Measurements from ENCODE around the gene GGN.

GGN gene

DNA sequence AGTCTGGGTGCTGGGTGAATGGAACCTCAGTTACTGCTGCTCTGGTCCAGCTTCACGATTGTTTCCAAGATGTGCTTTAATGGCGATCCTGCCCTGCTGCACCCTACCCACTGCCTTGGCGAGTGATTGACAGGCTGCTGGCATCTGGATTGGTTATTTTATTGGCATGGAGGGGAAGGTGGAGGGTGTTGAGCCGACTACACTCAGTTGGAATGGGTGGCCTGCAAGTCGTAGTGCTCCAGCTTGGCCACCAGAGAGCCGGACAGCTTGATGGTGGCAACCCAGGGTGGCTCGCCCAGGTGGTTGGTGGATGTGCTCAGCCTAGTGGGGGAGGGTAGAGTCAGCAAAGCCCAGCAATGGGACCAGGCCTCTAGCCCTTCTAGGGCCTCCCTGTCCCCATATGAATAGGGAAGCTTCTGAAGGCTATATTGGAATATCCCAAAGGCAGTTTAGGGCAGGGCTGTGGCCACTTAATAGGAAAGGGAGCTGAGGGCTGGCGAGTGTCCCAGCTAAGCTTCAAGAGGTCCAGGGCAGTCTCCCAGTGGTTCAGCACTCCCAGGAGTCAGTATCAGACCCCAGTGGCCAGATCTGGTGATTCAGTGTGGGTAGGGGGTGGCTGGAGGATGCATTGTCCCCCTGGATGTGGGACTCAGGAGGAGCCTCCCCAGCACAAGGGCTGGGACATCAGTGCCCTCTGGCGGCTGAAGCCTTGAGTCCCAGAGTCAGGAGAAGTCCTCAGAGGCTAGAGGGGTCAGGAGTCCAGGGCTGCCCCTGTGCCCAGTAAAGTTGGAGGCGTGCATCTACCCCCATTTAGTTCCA is 3.4 kb downstream of the GGN start:
- no peak overlapping the region for H3K27ac ChIP-seq (ENCODE audit: low read length)
- no peaks in the 10 kb centered on the region for H3K9me3 ChIP-seq (ENCODE audit: insufficient read depth, low read depth, low read length)
- peaks cover 45% of the 10 kb centered on the region for H3K36me3 ChIP-seq (ENCODE audit: insufficient read depth, low read depth, low read length)
- H3K4me3 ChIP-seq (ENCODE audit: low read length), result no peak overlapping the region
- H3K9ac ChIP-seq (ENCODE audit: low read depth, low read length), result no peak overlapping the region
- no peaks in the 10 kb centered on the region for H3K4me1 ChIP-seq (ENCODE audit: insufficient read depth, low read length)
- H3K27me3 ChIP-seq (ENCODE audit: insufficient read depth, low read length), result peaks cover 7% of the 10 kb centered on the region; the same call in 1 of the 2 replicates

DNA sequence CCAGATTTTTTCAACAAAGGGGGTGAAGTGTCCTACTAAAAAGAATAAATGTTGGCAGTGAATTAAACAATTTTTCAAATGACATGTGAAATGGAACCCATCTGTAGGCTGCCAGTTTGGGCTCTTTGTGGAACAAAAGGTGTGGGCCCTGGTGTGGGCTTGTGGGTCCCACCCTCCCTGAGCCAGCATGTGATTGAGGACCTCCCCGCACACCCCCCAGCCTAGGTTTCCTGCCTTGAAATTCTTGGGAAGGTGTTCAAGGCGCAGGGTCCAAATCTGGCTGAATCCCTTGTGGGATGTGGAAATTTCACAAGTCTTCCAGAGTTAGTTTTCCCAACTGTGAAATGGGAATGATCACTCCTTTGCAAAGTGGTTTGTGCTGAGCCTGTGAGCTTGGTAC is 4.1 kb downstream of the GGN start:
- Histone ChIP-seq H3K4me3 (ENCODE audit: low read length) (no peak overlapping the region), H3K4me1 (ENCODE audit: insufficient read depth, low read length) (no peaks in the 10 kb centered on the region), H3K9ac (ENCODE audit: low read depth, low read length) (no peak overlapping the region), H3K9me3 (ENCODE audit: insufficient read depth, low read depth, low read length) (no peaks in the 10 kb centered on the region), H3K36me3 (ENCODE audit: insufficient read depth, low read depth, low read length) (peaks cover 52% of the 10 kb centered on the region), H3K27me3 (ENCODE audit: insufficient read depth, low read length) (peaks cover 7% of the 10 kb centered on the region; the same call in 1 of the 2 replicates), H3K27ac (ENCODE audit: low read length) (no peak overlapping the region)

DNA sequence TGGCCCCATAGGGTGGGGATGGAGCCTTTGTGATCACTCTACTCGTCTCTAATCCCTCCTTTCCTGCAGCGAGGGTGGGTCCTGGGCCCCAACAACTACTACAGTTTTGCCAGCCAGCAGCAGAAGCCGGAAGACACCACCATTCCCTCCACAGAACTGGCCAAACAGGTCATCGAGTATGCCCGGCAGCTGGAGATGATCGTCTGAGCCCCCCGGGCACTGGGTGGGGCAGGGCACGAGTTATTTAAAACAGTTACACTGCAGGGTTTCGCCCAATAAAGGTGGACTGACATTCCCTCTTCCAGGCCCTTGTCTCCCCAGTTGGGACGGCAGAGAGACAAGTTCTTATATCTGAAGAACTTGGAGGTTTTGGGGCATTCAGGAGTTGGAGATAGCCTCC is 4.7 kb downstream of the GGN start:
- Histone ChIP-seq H3K4me3 (ENCODE audit: low read length) (no peak overlapping the region), H3K9ac (ENCODE audit: low read depth, low read length) (no peak overlapping the region), H3K36me3 (ENCODE audit: insufficient read depth, low read depth, low read length) (peaks cover 53% of the 10 kb centered on the region), H3K27ac (ENCODE audit: low read length) (no peak overlapping the region), H3K27me3 (ENCODE audit: insufficient read depth, low read length) (peaks cover 7% of the 10 kb centered on the region; the same call in 1 of the 2 replicates), H3K9me3 (ENCODE audit: insufficient read depth, low read depth, low read length) (no peaks in the 10 kb centered on the region), H3K4me1 (ENCODE audit: insufficient read depth, low read length) (no peaks in the 10 kb centered on the region)

DNA sequence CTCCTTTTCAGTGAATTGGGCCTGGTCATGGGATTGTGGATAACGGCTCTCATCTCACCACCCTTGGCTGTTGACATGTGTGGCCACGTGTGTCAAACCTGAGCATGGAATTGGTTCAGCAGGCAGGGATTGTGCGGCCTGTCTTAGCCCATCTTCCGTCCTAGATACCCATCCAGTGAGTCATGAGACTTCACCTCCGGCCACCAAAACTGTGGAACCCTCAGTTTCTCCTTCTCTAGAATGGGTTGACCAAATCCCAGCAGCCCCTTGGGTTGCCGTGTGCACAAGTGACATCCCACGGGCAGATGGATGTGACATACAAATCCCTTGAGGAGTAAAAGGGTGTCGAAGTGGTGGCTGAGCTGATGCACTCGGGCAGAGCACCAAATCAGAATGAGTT is 6.7 kb downstream of the GGN start:
- no peak overlapping the region for H3K4me3 ChIP-seq (ENCODE audit: low read length)
- no peak overlapping the region for H3K27ac ChIP-seq (ENCODE audit: low read length)
- peaks cover 63% of the 10 kb centered on the region for H3K36me3 ChIP-seq (ENCODE audit: insufficient read depth, low read depth, low read length)
- H3K9me3 ChIP-seq (ENCODE audit: insufficient read depth, low read depth, low read length), result no peaks in the 10 kb centered on the region
- H3K9ac ChIP-seq (ENCODE audit: low read depth, low read length), result no peak overlapping the region
- H3K27me3 ChIP-seq (ENCODE audit: insufficient read depth, low read length), result peaks cover 3% of the 10 kb centered on the region; the same call in 1 of the 2 replicates
- no peaks in the 10 kb centered on the region for H3K4me1 ChIP-seq (ENCODE audit: insufficient read depth, low read length)

DNA sequence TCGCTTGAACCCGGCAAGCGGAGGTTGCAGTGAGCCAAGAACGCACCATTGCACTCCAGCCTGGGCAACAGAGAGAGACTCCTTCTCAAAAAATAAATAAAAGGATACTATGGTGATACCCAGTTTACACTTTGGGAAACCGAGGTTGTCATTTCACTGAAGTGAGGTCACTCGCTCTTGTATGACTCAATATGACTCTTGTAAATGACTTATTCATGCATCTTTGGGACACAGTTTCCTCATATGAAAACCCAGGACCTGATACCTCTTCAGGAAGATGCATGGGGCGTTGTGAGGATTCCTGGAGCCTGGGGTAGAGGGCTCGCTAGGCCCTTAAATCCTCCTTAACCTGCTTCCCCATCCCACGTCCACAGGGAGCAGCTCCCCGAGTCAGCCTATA is 9.0 kb downstream of the GGN start:
- H3K9me3 ChIP-seq (ENCODE audit: insufficient read depth, low read depth, low read length), result no peaks in the 10 kb centered on the region
- H3K27me3 ChIP-seq (ENCODE audit: insufficient read depth, low read length), result no peaks in the 10 kb centered on the region
- no peak overlapping the region for H3K9ac ChIP-seq (ENCODE audit: low read depth, low read length)
- no peak overlapping the region for H3K4me3 ChIP-seq (ENCODE audit: low read length)
- H3K27ac ChIP-seq (ENCODE audit: low read length), result no peak overlapping the region
- no peaks in the 10 kb centered on the region for H3K4me1 ChIP-seq (ENCODE audit: insufficient read depth, low read length)
- peaks cover 61% of the 10 kb centered on the region for H3K36me3 ChIP-seq (ENCODE audit: insufficient read depth, low read depth, low read length)

DNA sequence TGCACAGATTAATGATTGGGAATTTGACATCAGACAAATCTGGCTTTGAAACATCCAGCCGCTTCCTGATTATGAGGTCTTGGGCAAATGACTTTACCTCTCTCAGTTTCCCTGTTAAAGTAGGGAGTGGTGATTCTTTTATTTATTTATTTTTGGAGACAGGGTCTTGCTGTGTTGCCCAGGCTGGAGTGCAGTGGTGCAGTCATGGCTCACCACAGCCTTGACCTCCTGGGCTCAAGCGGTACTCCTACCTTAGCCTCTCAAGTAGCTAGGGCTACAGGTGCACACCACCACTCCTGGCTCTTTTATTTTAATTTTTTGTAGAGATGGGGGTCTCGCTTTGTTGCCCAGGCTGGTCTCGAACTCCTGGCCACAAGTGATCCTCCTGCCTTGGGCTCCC is 10.8 kb downstream of the GGN start:
- no peak overlapping the region for H3K27ac ChIP-seq (ENCODE audit: low read length)
- peaks cover 44% of the 10 kb centered on the region for H3K36me3 ChIP-seq (ENCODE audit: insufficient read depth, low read depth, low read length)
- H3K4me3 ChIP-seq (ENCODE audit: low read length), result no peak overlapping the region
- no peak overlapping the region for H3K9ac ChIP-seq (ENCODE audit: low read depth, low read length)
- 0 out of 2 replicates have a peak, but pooled peaks cover under 1% of the 10 kb centered on the region for H3K27me3 ChIP-seq (ENCODE audit: insufficient read depth, low read length)
- no peaks in the 10 kb centered on the region for H3K4me1 ChIP-seq (ENCODE audit: insufficient read depth, low read length)
- no peaks in the 10 kb centered on the region for H3K9me3 ChIP-seq (ENCODE audit: insufficient read depth, low read depth, low read length)

DNA sequence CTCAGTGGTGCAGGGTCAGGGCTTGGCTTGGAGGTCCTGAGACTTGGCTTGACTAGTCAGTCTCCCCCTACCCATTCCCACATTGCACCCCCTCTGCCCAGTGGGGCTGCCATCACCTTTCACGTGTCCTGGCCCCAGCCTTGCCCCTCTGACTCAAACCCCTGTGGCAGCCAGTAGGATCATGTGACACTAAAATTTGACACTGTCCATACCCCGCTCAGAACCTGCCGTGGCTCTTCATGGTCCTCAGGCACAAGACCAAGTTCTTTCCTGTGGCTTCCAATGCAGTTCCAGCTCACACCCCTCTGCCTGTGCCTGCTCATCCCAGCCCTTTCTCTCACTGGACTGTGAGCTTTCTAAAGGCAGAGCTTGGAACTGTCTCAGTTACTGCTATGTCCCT is 11.3 kb downstream of the GGN start:
- Histone ChIP-seq H3K9ac (ENCODE audit: low read depth, low read length) (no peak overlapping the region), H3K9me3 (ENCODE audit: insufficient read depth, low read depth, low read length) (no peaks in the 10 kb centered on the region), H3K36me3 (ENCODE audit: insufficient read depth, low read depth, low read length) (peaks cover 40% of the 10 kb centered on the region), H3K4me1 (ENCODE audit: insufficient read depth, low read length) (no peaks in the 10 kb centered on the region), H3K27me3 (ENCODE audit: insufficient read depth, low read length) (0 out of 2 replicates have a peak, but pooled peaks cover 6% of the 10 kb centered on the region), H3K4me3 (ENCODE audit: low read length) (no peak overlapping the region), H3K27ac (ENCODE audit: low read length) (no peak overlapping the region)

DNA sequence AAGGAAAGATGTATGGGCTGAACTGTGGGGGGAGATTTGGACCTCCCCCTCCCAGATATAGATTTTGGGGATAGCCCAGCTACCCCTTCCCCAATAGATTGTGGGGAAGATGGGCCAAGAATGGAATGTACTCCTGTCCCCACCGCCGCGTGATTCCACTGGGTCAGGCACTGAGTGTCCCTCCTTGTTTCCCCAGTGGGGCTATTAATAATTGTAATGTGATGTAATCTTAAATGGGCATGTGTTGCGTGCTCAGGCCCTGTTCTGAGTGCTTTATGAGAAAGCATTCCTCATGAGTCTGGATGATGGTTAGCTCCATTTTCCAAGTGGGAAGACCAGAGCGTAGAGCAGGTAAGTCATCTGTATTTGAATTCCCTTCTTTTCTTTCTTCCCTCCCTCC is 12.1 kb downstream of the GGN start:
- Histone ChIP-seq H3K4me1 (ENCODE audit: insufficient read depth, low read length) (no peaks in the 10 kb centered on the region), H3K9ac (ENCODE audit: low read depth, low read length) (peak overlapping the region; percentile 96; the same call in 1 of the 2 replicates), H3K27me3 (ENCODE audit: insufficient read depth, low read length) (0 out of 2 replicates have a peak, but pooled peaks cover 10% of the 10 kb centered on the region), H3K4me3 (ENCODE audit: low read length) (peak overlapping the region; percentile 96), H3K9me3 (ENCODE audit: insufficient read depth, low read depth, low read length) (no peaks in the 10 kb centered on the region), H3K27ac (ENCODE audit: low read length) (no peak overlapping the region), H3K36me3 (ENCODE audit: insufficient read depth, low read depth, low read length) (peaks cover 31% of the 10 kb centered on the region)

DNA sequence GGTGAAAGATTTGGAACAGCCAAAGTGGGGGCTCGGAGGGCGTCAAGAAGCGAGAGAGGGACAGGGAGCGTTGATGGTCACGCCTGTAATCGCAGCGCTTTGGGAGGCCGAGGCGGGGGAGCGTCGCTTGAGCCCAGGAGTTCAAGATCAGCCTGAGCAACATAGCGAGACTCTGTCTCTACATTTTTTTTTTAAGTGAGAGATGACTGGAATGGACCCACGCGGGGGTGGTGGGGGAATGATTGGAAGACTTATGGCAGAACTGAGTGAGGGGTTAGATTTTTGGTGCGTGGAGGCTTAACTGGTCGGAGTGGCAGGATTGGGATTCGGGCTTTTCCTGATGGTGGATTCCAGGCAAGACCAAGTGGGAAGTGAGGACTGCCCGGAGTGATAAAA is 12.7 kb downstream of the GGN start:
- Histone ChIP-seq H3K4me1 (ENCODE audit: insufficient read depth, low read length) (no peaks in the 10 kb centered on the region), H3K9me3 (ENCODE audit: insufficient read depth, low read depth, low read length) (no peaks in the 10 kb centered on the region), H3K9ac (ENCODE audit: low read depth, low read length) (peak overlapping the region; percentile 96), H3K27ac (ENCODE audit: low read length) (peak overlapping the region; percentile 68), H3K4me3 (ENCODE audit: low read length) (peak overlapping the region; percentile 96), H3K27me3 (ENCODE audit: insufficient read depth, low read length) (0 out of 2 replicates have a peak, but pooled peaks cover 10% of the 10 kb centered on the region), H3K36me3 (ENCODE audit: insufficient read depth, low read depth, low read length) (peaks cover 25% of the 10 kb centered on the region)

DNA sequence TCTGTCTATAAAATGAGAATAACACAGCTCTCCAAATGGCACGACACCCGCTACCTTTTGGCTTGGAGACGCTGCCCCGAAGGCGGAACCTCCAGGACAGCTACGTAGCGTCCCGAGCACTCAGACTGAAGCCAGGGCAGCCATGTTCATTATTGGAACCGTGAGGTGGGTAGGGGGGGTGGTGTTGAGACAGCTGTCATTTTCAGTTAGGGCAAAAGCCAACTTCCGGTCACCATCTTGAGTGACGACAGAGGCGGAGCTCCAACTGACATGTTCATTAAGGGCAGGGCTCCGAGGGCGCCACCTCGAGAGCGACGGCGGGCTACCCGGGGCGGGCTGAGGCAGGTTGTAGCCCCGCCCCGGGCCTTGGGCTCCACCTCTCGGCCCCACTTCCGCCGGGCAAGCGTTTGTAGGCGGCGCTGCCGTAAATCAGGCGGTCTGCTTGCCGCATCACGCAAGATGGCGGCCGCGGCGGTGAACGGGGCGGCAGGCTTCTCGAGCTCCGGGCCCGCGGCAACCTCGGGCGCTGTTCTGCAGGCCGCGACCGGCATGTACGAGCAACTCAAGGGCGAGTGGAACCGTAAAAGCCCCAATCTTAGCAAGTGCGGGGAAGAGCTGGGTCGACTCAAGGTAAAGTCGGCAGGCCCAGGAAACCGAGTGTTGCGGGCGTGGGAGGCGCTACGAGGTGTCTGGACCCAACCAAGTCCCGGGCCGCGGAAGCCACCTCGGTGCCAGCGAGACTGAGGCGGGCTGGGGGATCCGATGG is 13.3 kb downstream of the GGN start, which contains the start of gene PSMD8:
Gene PSMD8 (plus strand): TSS at position 240 of the 766 bp plus-strand sequence. CDS start 31 bp downstream, at position 271.
- Histone ChIP-seq H3K4me3 (ENCODE audit: low read length) (peak within 1 kb of the TSS; percentile 96), H3K27ac (ENCODE audit: low read length) (peak within 1 kb of the TSS; percentile 68), H3K9ac (ENCODE audit: low read depth, low read length) (peak within 1 kb of the TSS; percentile 96), H3K27me3 (ENCODE audit: insufficient read depth, low read length) (peaks cover 10% of the 10 kb centered on the region; the same call in 1 of the 2 replicates), H3K4me1 (ENCODE audit: insufficient read depth, low read length) (no peaks in the 10 kb centered on the region), H3K9me3 (ENCODE audit: insufficient read depth, low read depth, low read length) (no peaks in the 10 kb centered on the region), H3K36me3 (ENCODE audit: insufficient read depth, low read depth, low read length) (peaks cover 21% of the 10 kb centered on the region)

DNA sequence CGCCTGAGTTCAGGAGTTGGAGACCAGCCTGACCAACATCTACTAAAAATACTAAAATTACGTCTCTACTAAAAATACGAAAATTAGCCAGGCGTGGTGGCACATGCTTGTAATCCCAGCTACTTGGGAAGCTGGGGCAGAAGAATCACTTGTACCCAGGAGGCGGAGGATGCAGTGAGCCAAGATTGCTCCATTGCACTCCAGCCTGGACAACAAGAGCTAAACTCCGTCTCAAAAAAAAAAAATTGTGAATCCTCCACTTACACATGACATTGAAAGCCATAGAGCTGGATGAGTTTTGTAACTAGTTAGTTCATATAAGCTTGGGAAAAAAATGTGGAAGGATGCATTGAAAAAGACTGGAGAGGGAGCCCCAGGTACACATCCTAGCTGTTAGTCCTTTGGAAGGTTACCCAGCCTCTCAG is 13.9 kb downstream of the GGN start:
- Histone ChIP-seq H3K27me3 (ENCODE audit: insufficient read depth, low read length) (peaks cover 10% of the 10 kb centered on the region; the same call in 1 of the 2 replicates), H3K36me3 (ENCODE audit: insufficient read depth, low read depth, low read length) (peaks cover 15% of the 10 kb centered on the region; the same call in 1 of the 2 replicates), H3K27ac (ENCODE audit: low read length) (no peak overlapping the region), H3K9ac (ENCODE audit: low read depth, low read length) (peak overlapping the region; percentile 47; the same call in 1 of the 2 replicates), H3K4me3 (ENCODE audit: low read length) (peak overlapping the region; percentile 52), H3K9me3 (ENCODE audit: insufficient read depth, low read depth, low read length) (no peaks in the 10 kb centered on the region), H3K4me1 (ENCODE audit: insufficient read depth, low read length) (no peaks in the 10 kb centered on the region)

Data from iPS-20b (cell line).